Measurements from ENCODE around the gene CASR. TPM values are rescaled to one million over a fixed set of nuclear protein-coding genes. Genes with fewer than 3 reads are reported as not detected.

The CASR gene
- total RNA-seq, 4 donors from 2014 or later: under 0.01 TPM; not detected in 3

DNA sequence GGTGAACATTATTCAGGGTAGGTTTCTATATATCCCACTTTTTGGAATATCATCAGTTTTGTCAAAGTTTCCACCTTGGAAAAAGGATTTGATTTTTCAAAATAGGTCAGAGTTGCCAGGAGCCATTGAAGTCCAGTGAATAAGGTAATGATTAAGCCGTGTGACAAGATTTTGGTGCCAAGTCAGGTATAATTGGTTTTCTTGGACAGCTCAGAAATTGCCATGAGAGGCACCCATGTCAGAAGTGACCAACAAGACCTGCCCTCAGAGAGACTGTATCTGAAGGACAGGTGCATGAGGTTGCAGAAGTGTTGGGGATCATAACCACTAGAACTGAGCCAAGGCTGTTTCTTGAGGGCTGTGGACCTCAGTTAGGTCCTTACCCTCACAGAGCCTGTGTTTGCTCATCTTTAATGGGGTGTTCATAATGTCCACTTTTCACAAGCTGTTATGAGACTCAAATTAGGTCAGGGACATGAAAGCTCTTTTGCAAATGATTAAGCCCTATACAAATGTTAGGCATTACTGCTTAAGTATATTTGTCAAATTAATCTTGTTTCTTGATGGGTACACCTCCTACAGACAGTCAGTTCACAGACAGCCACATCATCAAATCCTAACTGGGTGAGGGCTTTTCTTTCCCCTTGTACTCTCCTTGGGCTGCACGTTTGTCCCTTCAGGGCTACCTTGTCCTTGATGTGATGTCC, 32.3 kb downstream of the CASR start:
- TF ChIP-seq, protein P1, sequence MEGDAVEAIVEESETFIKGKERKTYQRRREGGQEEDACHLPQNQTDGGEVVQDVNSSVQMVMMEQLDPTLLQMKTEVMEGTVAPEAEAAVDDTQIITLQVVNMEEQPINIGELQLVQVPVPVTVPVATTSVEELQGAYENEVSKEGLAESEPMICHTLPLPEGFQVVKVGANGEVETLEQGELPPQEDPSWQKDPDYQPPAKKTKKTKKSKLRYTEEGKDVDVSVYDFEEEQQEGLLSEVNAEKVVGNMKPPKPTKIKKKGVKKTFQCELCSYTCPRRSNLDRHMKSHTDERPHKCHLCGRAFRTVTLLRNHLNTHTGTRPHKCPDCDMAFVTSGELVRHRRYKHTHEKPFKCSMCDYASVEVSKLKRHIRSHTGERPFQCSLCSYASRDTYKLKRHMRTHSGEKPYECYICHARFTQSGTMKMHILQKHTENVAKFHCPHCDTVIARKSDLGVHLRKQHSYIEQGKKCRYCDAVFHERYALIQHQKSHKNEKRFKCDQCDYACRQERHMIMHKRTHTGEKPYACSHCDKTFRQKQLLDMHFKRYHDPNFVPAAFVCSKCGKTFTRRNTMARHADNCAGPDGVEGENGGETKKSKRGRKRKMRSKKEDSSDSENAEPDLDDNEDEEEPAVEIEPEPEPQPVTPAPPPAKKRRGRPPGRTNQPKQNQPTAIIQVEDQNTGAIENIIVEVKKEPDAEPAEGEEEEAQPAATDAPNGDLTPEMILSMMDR (IDR thresholded peaks at IDR 0.05; ENCODE audit: low read depth): no peak

GRCh38 chr3:122217901-122218300, 34.4 kb downstream of the CASR start:
- TF ChIP-seq, protein P1 (IDR thresholded peaks at IDR 0.05; ENCODE audit: low read depth): no peak

GRCh38 chr3:122219242-122219872, 35.9 kb downstream of the CASR start:
- TF ChIP-seq, protein P1 (IDR thresholded peaks at IDR 0.05; ENCODE audit: low read depth): no peak

GRCh38 chr3:122227036-122227781, 43.7 kb downstream of the CASR start:
- TF ChIP-seq, protein P1 (IDR thresholded peaks at IDR 0.05; ENCODE audit: low read depth): no peak

DNA sequence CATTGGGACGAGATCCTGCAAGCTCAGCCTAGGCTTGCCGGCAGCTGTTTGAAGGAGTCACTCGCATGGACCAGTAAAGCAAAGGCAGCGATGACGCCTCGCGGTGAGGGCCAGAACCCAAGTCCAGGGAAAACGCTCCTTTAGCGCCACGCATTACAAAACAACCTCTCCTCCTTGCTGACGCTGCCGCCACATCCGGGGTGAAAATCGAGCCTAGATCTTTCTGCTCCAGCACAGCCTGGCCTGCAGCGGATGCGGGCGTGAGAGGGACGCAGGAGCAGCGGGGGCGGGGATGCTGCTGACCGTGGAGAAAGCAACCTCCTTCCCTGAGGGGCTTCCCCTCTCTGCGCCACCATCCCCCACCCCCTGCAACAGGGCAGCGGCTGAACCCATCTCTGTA, 46.7 kb downstream of the CASR start:
- TF ChIP-seq, protein P1 (IDR thresholded peaks at IDR 0.05; ENCODE audit: low read depth): no peak

- TF ChIP-seq, protein P1 (IDR thresholded peaks at IDR 0.05; ENCODE audit: low read depth): no peak
These were observed 48.1 kb downstream of the CASR start for GRCh38 chr3:122231465-122232157.
